HAP-1 (cell line): ENCODE data around the gene GPR132.
A peak's percentile ranks its signal among the peaks of the same experiment; 100 is the strongest.
"Not testable (repeated sequence)": the region's sequence is repeated elsewhere in the genome, so short reads cannot be mapped to it uniquely, and the experiment has no call there.

Experiments
- DNase-seq, 2 experiments: peaks; one replicate each; pipeline ENCODE4 v3.0.0-alpha.2; 2016 to 2020; ENCODE audit warnings: low spot score in 2 of 2
- H3K27me3 ChIP-seq: fragments of 250-450 bp; sonication (Bioruptor Pico); 2 replicates; pipeline ENCODE4 v1.5.1; 2020; ENCODE audit warnings: low read depth, mild to moderate bottlenecking, moderate library complexity
- H3K36me3 ChIP-seq: fragments of 250-450 bp; sonication (Bioruptor Pico); replicated peaks from 2 replicates; pipeline ENCODE4 v1.5.1; 2020; ENCODE audit warnings: mild to moderate bottlenecking
- H3K4me1 ChIP-seq: fragments of 250-450 bp; sonication (Bioruptor Pico); 2 replicates; pipeline ENCODE4 v1.5.1; 2020; ENCODE audit warnings: mild to moderate bottlenecking
- H3K4me3 ChIP-seq: fragments of 250-450 bp; sonication (Bioruptor Pico); 2 replicates; pipeline ENCODE4 v1.5.1; 2020; ENCODE audit warnings: mild to moderate bottlenecking, moderate library complexity
- H3K9me3 ChIP-seq: fragments of 250-450 bp; sonication (Bioruptor Pico); 2 replicates; pipeline ENCODE4 v1.5.1; 2020; ENCODE audit warnings: mild to moderate bottlenecking, moderate library complexity
- in situ Hi-C: fragments of 300-500 bp; cut with MboI; formaldehyde crosslinking; loops from 3 replicates; pipeline ENCODE4 v1.14.3; 2020; ENCODE audit warnings: low sequenced_read_pairs, inconsistent platforms, mixed read lengths

The GPR132 gene

DNA sequence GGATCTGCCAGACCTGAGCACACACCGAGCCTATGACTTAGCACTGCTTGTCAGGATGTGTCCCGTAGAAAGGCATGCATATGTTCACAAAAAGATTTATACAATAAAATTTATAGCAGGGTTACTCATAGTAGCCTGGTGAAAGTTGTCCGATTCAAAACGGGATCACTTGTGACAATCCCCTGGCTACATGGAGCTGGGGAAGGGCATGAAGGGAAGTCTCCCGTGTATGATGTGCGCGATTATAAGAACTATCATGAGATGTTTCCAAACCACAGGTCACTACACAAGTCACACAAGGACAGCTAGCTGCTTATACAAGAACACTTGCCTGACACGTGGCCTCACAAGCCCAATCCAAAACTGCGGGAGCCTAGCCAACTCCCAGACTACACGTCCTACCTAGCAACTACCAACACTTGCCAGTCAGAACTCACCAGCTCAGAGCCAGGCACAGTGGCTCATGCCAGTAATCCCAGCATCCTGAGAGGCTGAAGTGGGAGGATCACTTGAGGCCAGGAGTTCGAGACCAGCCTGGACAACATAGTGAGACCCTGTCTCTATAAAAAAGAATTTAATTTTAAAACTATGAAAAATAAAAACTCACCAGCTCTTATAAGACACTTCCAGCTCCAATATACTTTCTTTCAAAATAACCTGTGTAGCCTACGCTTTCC is 36.8 kb downstream of the GPR132 start:
- no peak for DNase-seq
- in situ Hi-C loops, result no loop called here
- Histone ChIP-seq H3K4me1 (no peaks in the 10 kb centered on the region), H3K36me3 (no peaks in the 10 kb centered on the region), H3K27me3 (no peaks in the 10 kb centered on the region), H3K4me3 (no peak overlapping the region), H3K9me3 (no peaks in the 10 kb centered on the region)

DNA sequence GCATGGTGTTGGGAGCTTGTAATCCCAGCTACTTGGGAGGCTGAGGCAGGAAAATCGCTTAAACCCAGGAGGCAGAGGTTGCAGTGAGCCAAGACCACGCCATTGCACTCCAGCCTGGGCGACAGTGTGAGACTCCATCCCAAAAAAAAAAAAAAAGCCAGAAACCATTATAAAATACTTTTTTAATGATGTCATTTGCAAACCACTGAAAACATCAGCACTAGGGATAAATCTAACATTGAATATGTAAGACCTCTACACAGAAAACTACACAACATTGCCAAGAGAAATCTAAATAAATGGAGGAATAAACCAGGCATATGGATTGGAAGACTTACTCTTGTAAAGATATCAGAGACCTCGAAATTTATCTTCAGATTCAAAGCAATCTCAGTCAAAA is 37.5 kb downstream of the GPR132 start:
- H3K27me3 ChIP-seq, H3K4me1 ChIP-seq, DNase-seq, H3K4me3 ChIP-seq, H3K36me3 ChIP-seq, in situ Hi-C loops, H3K9me3 ChIP-seq: not testable (repeated sequence)

DNA sequence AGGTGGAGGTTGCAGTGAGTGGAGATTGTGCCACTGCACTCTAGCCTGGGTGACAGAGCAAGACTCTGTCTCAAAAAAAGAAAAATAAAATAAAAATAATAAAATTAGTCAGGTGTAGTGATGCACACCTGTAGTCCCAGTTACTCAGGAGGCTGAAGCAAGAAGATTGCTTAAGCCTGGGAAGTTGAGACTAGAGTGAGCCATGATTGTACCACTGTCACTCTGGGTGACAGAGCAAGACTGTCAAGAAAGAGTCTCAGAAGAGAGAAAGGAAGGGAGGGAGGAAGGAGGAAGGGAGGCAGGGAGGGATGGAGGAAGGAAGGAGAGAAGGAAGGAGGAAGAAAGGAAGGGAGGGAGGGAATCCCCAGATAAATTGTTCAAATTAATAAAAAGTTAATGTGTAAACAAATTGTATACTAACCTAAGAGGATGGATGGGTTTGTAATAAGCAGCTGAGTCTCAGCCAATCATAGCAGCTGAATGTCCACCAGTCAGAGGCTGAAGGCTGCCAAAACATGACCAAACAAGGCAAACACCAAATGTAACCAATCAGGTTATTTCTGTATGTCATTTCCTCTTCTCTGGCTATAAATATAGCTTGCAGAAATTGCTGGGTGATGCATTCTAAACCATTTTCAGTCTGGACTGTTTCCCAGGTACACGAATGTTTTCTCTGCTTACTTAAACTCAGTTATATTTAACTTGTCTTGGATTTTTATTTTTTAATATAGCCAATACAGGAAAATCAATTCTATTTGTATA is 38.2 kb downstream of the GPR132 start:
- no peak for DNase-seq
- H3K9me3 ChIP-seq, result no peaks in the 10 kb centered on the region
- H3K36me3 ChIP-seq, result no peaks in the 10 kb centered on the region
- H3K4me1 ChIP-seq, result no peaks in the 10 kb centered on the region; the same call in 1 of the 2 replicates
- in situ Hi-C loops, result no loop called here
- H3K4me3 ChIP-seq, result no peak overlapping the region
- H3K27me3 ChIP-seq, result no peaks in the 10 kb centered on the region

DNA sequence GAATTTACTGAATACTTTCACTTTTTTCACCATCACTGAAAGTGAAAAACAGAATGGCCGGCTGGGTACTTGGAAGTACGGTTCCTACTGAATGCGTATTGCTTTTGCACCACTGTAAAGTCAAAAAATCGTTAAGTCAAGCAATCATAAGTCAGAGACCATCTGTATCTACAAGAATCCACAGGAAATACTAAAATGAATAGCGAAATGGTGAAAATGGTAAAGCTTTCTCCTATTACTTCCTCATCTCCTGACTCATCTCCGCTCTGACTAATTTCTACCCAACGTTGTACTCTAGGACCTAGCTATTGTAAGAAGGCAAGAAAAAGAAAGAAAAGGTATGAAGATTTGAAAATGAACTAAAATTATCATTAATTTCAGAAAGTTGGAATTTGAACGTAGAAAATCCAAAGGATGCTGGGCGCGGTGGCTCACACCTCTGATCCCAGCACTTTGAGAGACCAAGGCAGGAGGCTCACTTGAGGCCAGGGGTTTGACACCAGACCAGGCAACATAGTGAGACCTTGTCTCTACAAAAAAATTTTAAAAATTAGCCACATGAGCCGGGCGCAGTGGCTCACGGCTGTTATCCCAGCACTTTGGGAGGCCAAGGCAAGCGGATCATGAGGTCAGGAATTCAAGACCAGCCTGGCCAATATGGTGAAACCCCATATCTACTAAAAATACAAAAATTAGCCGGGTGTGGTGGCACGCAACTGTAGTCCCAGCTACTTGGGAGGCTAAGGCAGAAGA is 39.0 kb downstream of the GPR132 start:
- in situ Hi-C loops, result no loop called here
- no peaks in the 10 kb centered on the region; the same call in 1 of the 2 replicates for H3K4me1 ChIP-seq

DNA sequence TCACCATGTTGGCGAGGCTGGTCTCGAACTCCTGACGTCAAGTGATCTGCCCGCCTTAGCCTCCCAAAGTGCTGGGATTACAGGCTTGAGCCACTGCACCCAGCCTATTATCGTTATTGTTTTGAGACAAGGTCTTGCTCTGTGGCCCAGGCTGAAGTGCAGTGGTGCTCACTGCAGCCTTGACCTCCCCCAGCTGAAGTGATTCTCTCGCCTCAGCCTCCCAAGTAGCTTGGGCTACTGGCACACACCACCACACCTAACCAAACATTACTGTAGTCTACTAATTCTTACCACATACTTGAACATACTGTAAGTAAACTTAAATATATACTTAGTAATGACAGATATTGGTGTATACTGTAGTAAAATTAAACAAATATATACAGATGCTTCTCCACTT is 39.8 kb downstream of the GPR132 start:
- Histone ChIP-seq H3K4me3 (no peak overlapping the region), H3K9me3 (no peaks in the 10 kb centered on the region), H3K4me1 (no peaks in the 10 kb centered on the region; the same call in 1 of the 2 replicates), H3K27me3 (no peaks in the 10 kb centered on the region), H3K36me3 (peaks cover 4% of the 10 kb centered on the region)
- no peak for DNase-seq
- in situ Hi-C loops, result no loop called here

More for the DNA sequence above, 39.0 kb downstream of the GPR132 start:
- H3K36me3 ChIP-seq, result no peaks in the 10 kb centered on the region
- no peaks in the 10 kb centered on the region for H3K9me3 ChIP-seq
- DNase-seq, result no peak
- H3K27me3 ChIP-seq, result no peaks in the 10 kb centered on the region
- H3K4me3 ChIP-seq, result no peak overlapping the region

GRCh38 chr14:105023791-105024480 is 41.3 kb downstream of the GPR132 start:
- Histone ChIP-seq H3K4me3 (no peak overlapping the region), H3K9me3 (no peaks in the 10 kb centered on the region)

GRCh38 chr14:105023144-105023543 is 42.1 kb downstream of the GPR132 start:
- Histone ChIP-seq H3K27me3 (no peaks in the 10 kb centered on the region), H3K4me3 (no peak overlapping the region), H3K9me3 (no peaks in the 10 kb centered on the region), H3K4me1 (peaks cover 3% of the 10 kb centered on the region), H3K36me3 (peaks cover 23% of the 10 kb centered on the region)
- in situ Hi-C loops, result no loop called here
- no peak for DNase-seq

More at GRCh38 chr14:105023791-105024480, 41.3 kb downstream of the GPR132 start:
- no peaks in the 10 kb centered on the region; the same call in 1 of the 2 replicates for H3K4me1 ChIP-seq
- H3K36me3 ChIP-seq, result peaks cover 17% of the 10 kb centered on the region
- in situ Hi-C loops, result no loop called here
- DNase-seq, result no peak
- H3K27me3 ChIP-seq, result no peaks in the 10 kb centered on the region

DNA sequence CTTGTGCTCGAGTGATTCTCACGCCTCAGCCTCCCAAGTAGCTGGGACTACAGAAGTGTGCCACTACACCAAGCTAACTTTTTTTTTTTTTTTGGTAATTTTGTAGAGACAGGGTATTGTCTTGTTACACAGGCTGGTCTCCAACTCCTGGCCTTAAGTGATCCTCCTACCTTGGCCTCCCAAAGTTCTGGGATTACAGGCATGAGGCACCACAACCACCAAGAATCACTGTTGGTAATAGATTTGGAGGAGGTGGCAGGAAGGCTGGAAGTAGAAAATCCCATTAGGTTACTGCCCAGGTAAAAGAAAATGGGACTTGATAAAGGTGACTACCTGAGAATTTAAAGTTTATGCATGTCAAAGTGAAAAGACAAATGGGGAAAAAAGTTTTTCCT is 43.0 kb downstream of the GPR132 start:
- Histone ChIP-seq H3K4me3 (peak overlapping the region; percentile 60), H3K27me3 (no peaks in the 10 kb centered on the region), H3K36me3 (peaks cover 27% of the 10 kb centered on the region), H3K9me3 (no peaks in the 10 kb centered on the region), H3K4me1 (peaks cover 9% of the 10 kb centered on the region)
- in situ Hi-C loops, result no loop called here
- DNase-seq, result no peak

GRCh38 chr14:105021656-105022275 is 43.5 kb downstream of the GPR132 start:
- Histone ChIP-seq H3K9me3 (no peaks in the 10 kb centered on the region), H3K4me3 (peak overlapping the region; percentile 60), H3K4me1 (peaks cover 12% of the 10 kb centered on the region), H3K27me3 (no peaks in the 10 kb centered on the region), H3K36me3 (peaks cover 28% of the 10 kb centered on the region)
- DNase-seq, result peak; percentile 66 to 78
- in situ Hi-C loops, result no loop called here

- in situ Hi-C loops, result no loop called here
- H3K27me3 ChIP-seq, result no peaks in the 10 kb centered on the region
- peaks cover 34% of the 10 kb centered on the region for H3K36me3 ChIP-seq
- peak within 1 kb of the TSS; percentile 83 for H3K4me3 ChIP-seq
- peak; percentile 88 to 98 for DNase-seq
- peaks cover 19% of the 10 kb centered on the region for H3K4me1 ChIP-seq
- H3K9me3 ChIP-seq, result no peaks in the 10 kb centered on the region
Observed at GRCh38 chr14:105020815-105021655, 44.2 kb downstream of the GPR132 start, which contains the start of gene CDCA4. CDCA4 (minus strand) TSS chr14:105021083; CDS start chr14:105011929, 9,154 bp downstream.

DNA sequence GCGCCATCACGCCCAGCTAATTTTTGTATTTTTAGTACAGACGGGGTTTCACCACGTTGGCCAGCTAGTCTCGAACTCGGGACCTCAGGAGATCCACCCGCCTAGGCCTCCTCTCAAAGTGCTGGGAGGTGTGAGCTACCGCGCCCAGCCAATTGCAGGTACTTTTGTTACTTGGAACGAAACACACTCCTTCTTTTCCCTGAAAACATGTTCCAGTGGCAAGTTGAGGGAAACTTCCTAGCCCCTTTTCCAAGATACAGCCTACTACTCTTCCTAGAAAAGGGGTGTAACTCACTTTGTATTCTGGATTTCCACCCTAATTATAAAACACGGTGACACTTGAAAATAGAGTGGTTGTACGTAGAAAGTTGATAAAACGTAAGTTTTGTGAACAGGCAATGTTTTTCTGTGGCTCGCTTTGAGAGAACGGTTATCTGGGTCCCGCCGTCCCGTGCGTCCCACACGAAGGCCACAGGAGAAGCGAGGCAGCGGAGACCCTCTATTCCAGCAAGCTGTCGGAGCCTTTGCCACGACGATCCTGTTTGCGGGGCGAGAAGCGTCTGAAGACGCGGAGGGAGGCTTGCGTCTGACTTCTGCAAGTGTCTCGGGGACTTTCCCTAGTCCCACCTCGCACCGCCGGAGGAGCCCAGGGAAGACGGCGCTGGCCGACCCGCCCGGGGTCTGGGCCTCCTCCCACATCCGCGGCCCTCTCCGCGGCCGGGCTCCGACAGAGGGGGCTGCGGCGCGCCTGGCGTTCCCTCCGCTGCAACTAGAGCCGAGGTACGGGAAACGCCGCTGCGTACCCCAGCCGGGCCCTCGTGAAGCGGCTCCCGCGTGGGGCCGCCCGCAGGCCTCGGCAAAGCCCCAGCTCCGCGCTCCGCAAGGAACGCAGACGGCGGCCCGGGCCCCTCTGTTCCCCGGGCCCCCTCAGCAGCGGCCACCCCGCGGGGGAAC is 45.1 kb downstream of the GPR132 start:
- in situ Hi-C loops, result no loop called here
- Histone ChIP-seq H3K9me3 (no peaks in the 10 kb centered on the region), H3K4me1 (peaks cover 28% of the 10 kb centered on the region), H3K4me3 (peak overlapping the region; percentile 83), H3K27me3 (no peaks in the 10 kb centered on the region), H3K36me3 (peaks cover 37% of the 10 kb centered on the region)
- DNase-seq, result peak in 1 of 2 experiments; percentile 41
